GM12875 (cell line): ENCODE results near the gene ABHD16A.

Experiments
- H3K4me3 ChIP-seq: one replicate; pipeline ENCODE4 v1.5.1; 2011; ENCODE audit warnings: low read depth, low read length, control low read depth
- TF ChIP-seq, protein P1 (sequence below): IDR thresholded peaks from 2 replicates; pipeline ENCODE4 v1.5.1; 2011; ENCODE audit warnings: low read depth, mild to moderate bottlenecking, control low read depth, inconsistent platforms, low read length, moderate library complexity, borderline replicate concordance; ENCODE audit not compliant: insufficient read depth

Gene ABHD16A

DNA sequence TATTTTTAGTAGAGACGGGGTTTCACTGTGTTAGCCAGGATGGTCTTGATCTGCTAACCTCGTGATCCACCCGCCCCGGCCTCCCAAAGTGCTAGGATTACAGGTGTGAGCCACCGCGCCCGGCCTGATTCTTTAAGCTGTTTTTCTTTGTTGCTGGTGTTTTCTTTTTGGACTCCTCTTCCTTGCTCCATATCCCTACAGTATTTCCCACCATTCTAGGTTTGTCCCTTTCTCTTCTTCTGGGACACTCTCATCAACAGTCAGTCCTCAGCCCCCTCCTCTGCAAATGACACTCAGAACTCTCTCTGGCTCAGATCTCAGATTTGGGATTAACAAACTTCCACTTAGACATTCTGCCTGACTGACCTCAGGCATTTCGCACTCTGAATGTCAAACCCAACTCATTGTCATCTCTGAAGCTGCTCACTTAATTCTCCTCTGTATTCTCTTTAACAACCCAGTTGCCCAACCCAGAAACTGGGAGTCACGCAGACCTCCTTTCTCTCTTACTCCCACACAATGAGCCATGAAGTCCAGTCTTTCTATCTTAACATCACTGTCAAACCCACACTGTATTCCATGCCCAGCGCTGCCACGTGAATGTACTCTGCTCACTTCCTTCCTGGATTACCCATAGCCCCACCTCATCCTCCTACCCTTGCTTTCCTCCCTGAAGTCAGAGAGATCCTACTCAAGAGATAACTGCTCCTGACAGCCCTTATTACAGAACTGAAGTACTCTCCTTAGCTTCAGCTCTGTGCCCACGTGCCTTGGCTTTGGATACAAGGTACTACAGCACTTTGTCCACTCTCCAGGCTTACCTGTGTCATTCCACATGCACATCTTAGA lies 22.6 kb upstream of the ABHD16A start:
- TF ChIP-seq, protein P1, sequence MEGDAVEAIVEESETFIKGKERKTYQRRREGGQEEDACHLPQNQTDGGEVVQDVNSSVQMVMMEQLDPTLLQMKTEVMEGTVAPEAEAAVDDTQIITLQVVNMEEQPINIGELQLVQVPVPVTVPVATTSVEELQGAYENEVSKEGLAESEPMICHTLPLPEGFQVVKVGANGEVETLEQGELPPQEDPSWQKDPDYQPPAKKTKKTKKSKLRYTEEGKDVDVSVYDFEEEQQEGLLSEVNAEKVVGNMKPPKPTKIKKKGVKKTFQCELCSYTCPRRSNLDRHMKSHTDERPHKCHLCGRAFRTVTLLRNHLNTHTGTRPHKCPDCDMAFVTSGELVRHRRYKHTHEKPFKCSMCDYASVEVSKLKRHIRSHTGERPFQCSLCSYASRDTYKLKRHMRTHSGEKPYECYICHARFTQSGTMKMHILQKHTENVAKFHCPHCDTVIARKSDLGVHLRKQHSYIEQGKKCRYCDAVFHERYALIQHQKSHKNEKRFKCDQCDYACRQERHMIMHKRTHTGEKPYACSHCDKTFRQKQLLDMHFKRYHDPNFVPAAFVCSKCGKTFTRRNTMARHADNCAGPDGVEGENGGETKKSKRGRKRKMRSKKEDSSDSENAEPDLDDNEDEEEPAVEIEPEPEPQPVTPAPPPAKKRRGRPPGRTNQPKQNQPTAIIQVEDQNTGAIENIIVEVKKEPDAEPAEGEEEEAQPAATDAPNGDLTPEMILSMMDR: no peak
- H3K4me3 ChIP-seq: no peak overlapping the region

DNA sequence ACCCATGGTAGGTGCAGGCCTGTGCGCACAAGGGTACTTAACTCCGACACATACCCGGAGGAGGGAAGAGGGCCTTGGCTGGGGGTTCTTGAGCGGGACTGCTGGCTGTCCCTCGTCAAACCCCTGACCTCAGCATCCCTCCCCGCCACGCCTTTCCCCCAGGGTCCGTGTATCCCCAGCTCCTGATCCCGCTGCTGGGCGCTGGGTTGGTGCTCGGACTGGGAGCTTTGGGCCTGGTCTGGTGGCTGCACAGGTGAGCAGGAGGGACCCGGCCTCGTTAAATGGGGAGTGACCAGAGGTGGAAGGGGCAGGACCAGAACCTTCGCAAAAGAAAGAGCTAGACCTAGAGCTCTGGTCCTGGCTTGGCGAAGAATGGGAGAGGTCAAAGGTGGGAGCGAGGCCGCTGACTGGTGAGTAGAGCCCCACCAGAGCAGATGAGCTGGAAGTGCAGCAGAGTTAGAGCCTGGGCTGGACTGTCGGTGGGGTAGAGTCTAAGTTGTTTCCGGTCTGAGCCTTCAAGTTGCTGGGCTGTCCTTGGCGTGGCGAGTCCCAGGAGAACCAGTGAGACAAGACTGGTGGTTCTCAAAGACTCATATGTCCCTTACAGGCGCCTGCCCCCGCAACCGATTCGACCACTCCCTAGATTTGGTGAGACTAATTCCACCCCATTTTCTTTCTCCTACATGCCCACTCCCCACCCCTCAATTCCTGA lies 21.0 kb upstream of the ABHD16A start:
- TF ChIP-seq, protein P1: no peak
- no peak overlapping the region for H3K4me3 ChIP-seq

DNA sequence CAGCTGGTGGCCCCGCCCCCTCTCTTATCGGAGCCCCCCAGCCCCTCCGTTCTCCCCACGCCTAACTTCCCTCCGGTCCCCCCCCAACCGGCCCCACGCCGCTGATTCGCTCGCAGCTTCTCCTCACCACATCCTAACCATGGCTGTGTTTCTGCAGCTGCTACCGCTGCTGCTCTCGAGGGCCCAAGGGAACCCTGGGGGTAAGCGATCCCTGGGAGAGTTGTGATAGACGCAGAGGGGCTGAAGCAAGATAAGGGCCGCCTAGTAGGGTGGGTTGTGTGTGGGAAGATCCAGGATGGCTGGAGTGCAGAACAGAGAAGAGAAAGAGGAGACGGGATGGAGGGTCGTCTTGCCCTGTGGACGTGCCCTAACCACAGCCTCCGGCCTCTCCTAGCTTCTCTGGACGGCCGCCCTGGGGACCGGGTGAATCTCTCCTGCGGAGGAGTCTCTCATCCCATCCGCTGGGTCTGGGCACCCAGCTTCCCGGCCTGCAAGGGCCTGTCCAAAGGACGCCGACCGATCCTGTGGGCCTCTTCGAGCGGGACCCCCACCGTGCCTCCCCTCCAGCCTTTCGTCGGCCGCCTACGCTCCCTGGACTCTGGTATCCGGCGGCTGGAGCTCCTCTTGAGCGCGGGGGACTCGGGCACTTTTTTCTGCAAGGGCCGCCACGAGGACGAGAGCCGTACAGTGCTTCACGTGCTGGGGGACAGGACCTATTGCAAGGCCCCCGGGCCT lies 20.3 kb upstream of the ABHD16A start, which contains the start of gene MPIG6B:
TSS of gene MPIG6B (plus strand) at position 129 of the 735 bp plus-strand sequence. CDS start at position 140, 11 bp downstream.
- no peak within 1 kb of the TSS for H3K4me3 ChIP-seq
- TF ChIP-seq, protein P1: no peak

DNA sequence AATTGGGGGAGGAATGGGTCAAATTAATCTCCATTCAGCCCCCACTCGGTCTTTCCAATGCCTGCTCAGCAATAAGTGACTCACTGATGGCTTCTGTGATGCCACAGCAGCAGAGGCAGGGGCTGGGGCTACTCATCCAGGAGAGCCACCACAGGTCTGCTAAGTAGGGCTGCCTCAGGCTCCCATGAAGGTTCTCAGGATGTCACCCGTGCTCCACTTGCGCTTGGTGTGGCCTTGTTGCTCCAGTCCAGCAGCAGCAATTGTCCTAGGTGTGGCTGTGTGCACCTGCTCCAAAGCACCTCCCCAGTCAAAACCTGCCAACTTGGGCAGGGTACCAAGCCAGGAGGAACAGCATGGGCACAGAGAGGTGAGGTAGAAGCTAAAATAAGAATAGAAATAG lies 19.0 kb upstream of the ABHD16A start:
- no peak overlapping the region for H3K4me3 ChIP-seq
- TF ChIP-seq, protein P1: no peak

DNA sequence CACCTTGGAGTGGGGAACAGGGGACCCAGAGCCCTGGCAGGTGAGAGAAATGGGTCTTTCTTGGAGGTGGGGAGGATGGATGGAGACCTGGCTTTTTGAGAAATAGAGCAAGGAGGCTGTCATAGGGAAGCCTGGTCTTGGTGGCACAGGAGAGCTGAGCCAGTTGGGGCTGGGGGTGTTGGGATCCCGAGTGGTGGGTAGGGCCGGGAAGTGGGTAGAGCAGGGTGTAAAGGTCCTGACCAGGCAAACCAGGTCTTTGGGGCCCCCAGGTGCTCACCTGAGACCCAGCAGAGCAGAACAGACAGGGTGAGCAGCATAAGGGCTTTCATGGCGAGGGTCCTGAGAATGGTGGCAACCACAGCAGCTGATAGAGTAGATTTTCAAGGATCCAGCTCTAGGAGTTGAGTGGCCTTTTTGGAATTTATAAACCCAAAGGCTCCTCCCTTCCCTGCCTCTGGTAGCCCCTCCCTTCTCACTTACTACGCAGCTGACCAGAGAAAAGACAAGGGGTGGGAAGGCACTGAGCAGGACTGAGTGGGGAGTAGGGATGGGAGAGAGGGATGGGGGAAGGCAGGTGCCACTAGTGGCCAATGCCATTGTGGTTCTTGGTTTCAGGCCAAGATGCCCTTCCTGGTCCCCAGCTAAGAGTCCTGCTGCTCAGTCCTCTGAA lies 18.4 kb upstream of the ABHD16A start, which contains the start of gene LY6G6C:
TSS of gene LY6G6C (minus strand) at position 396 of the 670 bp plus-strand sequence. CDS start at position 329, 67 bp downstream.
- H3K4me3 ChIP-seq: no peak within 1 kb of the TSS
- TF ChIP-seq, protein P1: no peak

DNA sequence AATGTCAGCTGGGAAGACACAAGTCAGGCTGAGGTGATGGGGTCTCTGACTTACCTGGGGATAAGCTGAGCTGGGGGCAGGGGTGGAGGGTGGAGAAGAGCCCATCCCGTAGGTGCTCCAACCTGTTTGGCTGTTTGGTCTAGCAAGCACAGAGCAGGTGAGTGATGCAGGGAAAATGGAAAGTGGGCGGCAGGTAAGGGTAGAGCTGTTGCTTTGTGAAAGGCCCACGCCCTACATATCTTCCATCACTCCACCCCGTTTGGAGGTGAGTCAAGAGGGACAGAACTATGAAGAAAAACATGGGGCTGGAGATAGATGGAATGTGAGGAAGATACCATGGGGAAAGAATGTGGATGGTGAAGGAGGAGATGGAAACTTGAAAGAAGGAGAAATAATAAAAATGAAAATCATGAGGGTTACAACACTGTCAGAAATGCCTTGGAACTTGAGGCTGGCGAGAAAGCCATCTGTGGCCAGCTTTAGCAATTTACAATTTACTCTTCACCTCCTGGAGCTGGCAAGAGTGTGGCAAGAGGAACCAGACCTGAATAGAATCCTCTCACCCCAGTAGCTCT lies 17.2 kb upstream of the ABHD16A start:
- TF ChIP-seq, protein P1: no peak
- H3K4me3 ChIP-seq: no peak overlapping the region
